ENCODE results near the gene ASPA.

DNA sequence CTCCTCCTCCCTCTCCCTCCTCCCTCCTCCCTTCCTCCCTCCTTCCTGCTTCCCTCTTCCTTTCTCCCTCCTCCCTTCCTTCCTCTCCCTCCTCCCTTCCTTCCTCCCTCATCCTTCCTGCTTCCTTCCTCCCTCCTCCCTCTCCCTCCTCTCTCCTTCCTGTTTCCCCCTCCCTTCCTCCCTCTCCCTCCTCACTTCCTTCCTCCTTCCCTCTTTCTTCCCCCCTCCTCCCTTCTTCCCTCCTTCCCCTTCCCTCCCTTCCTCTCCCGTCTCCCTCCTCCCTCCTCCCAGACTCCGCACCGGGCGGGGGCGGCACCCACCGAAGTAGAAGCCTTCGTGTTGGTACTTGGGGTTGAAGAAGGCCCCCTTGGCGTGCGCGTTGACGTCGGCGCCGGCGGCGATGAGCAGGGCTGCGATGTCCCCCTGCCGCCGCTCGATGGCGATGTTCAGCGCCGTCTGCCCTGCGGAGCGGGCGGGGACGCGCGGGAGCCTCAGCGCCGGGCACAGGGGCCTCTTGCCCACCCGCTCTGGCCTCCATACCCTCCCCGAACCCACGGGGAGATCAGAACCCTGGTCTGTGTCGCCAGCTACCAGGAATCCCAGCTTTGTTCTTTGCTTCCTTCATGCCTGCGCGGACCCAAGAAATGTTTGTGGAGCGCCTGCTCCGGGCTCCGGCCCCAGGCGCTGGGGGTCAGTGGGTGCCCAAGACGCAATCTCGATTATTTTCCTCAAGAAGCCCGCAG, 59.6 kb downstream of the ASPA start:
- TF ChIP-seq CTCF (IDR thresholded peaks at IDR 0.05; ENCODE audit: insufficient read depth, low read length) (no peak), POLR2AphosphoS5 (IDR thresholded peaks at IDR 0.05; ENCODE audit: low read depth) (no peak), GABPA (IDR thresholded peaks at IDR 0.05; ENCODE audit: low read depth) (no peak), REST (IDR thresholded peaks at IDR 0.05; ENCODE audit: insufficient replicate concordance, low read depth) (no peak), SPI1 (IDR thresholded peaks at IDR 0.05; ENCODE audit: borderline replicate concordance, low read depth) (no peak)

Measured in HL-60 (cell line).